ENCODE results near the gene PRSS35.

DNA sequence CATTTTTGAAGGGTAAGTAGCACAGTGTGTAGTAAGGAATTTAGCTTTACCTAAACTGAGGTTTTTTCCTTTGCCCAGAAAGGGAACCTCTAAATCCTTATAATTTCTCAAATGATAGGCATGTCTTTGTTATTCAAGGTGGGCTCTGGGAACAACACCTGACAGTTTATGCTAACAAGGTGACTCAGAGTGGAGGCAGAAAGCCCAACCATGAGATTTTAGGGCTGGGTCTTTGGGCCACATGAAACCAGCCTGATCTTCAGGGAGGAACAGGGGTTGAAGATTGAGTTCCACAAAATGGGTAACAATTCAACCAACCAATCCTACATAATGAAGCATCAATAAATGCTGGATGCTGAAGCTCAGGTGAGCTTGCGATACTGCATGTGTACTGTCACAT lies 46.6 kb downstream of the PRSS35 start:
- TF ChIP-seq, protein P1, sequence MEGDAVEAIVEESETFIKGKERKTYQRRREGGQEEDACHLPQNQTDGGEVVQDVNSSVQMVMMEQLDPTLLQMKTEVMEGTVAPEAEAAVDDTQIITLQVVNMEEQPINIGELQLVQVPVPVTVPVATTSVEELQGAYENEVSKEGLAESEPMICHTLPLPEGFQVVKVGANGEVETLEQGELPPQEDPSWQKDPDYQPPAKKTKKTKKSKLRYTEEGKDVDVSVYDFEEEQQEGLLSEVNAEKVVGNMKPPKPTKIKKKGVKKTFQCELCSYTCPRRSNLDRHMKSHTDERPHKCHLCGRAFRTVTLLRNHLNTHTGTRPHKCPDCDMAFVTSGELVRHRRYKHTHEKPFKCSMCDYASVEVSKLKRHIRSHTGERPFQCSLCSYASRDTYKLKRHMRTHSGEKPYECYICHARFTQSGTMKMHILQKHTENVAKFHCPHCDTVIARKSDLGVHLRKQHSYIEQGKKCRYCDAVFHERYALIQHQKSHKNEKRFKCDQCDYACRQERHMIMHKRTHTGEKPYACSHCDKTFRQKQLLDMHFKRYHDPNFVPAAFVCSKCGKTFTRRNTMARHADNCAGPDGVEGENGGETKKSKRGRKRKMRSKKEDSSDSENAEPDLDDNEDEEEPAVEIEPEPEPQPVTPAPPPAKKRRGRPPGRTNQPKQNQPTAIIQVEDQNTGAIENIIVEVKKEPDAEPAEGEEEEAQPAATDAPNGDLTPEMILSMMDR (IDR thresholded peaks at IDR 0.05; ENCODE audit: low read length): no peak
- TF ChIP-seq EZH2phosphoT487 (IDR thresholded peaks at IDR 0.05; ENCODE audit: low read length) (no peak), EZH2 (optimal IDR thresholded peaks at IDR 0.05; ENCODE audit: low read depth, low read length) (no peak)
